ENCODE measurements around the gene STYXL1.
"Not testable (repeated sequence)": the region's sequence is repeated elsewhere in the genome, so short reads cannot be mapped to it uniquely, and the experiment has no call there.

STYXL1 gene

DNA sequence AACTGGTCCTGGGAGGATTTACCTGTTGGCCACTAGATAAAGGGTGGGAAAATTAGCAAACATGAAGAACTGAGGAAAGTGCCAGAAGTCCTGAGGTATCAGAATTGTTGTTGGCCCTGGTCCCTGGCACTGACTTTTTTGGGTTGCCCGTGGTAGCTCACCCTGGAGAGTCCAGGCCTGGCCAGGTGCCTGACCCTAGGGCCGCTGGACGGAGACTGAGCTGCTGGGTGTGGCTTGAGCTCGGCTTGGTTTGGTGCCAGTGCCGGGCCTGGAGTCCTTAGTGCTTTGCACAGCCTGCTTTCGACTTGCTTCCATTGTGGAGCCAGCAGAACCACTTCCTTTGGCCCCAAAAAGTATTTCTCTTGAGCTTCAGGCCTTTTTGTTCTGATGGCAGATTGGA, 13.0 kb upstream of the STYXL1 start:
- Histone ChIP-seq H3K9me3 (ENCODE audit: control insufficient read depth, low read length) (no peaks in the 10 kb centered on the region), H3K4me3 (ENCODE audit: low read depth, low read length) (no peak overlapping the region), H3K27ac (no peak overlapping the region), H3K27me3 (ENCODE audit: control insufficient read depth, insufficient read depth, low read length) (no peaks in the 10 kb centered on the region), H3K4me2 (ENCODE audit: low read length) (no peak overlapping the region), H3K79me2 (peaks cover 11% of the 10 kb centered on the region), H3K36me3 (ENCODE audit: control insufficient read depth, insufficient read depth, low read length) (no peaks in the 10 kb centered on the region), H2AFZ (no peak overlapping the region), H3K9ac (no peak overlapping the region), H3K4me1 (no peaks in the 10 kb centered on the region)
- TF ChIP-seq, protein P1, sequence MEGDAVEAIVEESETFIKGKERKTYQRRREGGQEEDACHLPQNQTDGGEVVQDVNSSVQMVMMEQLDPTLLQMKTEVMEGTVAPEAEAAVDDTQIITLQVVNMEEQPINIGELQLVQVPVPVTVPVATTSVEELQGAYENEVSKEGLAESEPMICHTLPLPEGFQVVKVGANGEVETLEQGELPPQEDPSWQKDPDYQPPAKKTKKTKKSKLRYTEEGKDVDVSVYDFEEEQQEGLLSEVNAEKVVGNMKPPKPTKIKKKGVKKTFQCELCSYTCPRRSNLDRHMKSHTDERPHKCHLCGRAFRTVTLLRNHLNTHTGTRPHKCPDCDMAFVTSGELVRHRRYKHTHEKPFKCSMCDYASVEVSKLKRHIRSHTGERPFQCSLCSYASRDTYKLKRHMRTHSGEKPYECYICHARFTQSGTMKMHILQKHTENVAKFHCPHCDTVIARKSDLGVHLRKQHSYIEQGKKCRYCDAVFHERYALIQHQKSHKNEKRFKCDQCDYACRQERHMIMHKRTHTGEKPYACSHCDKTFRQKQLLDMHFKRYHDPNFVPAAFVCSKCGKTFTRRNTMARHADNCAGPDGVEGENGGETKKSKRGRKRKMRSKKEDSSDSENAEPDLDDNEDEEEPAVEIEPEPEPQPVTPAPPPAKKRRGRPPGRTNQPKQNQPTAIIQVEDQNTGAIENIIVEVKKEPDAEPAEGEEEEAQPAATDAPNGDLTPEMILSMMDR (IDR thresholded peaks at IDR 0.05), result no peak

DNA sequence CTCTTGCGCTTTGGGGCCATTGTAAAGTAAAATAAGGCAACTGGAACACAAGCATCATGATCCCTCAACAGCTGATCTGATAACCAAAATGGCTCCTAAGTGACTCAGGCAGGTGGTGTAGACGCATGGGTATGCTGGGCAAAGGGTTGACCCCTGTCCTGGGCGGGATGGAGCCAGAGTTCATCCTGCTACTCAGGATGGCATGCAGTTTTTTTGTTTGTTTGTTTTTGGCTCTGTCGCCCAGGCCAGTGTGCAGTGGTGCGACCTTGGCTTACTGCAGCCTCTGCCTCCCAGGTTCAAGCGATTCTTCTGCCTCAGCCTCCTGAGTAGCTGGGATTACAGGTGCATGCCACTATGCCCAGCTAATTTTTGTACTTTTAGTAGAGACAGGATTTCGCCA, 10.9 kb upstream of the STYXL1 start:
- not testable (repeated sequence) for H3K27ac ChIP-seq; H2AFZ ChIP-seq; H3K27me3 ChIP-seq (ENCODE audit: control insufficient read depth, insufficient read depth, low read length); H3K4me1 ChIP-seq; H3K4me2 ChIP-seq (ENCODE audit: low read length); H3K9ac ChIP-seq; H3K36me3 ChIP-seq (ENCODE audit: control insufficient read depth, insufficient read depth, low read length); H3K4me3 ChIP-seq (ENCODE audit: low read depth, low read length); H3K9me3 ChIP-seq (ENCODE audit: control insufficient read depth, low read length)
- H3K79me2 ChIP-seq, result peaks cover 17% of the 10 kb centered on the region

- H3K27ac ChIP-seq, result no peak overlapping the region
- no peak overlapping the region for H3K4me2 ChIP-seq (ENCODE audit: low read length)
- peaks cover 25% of the 10 kb centered on the region for H3K79me2 ChIP-seq
- no peaks in the 10 kb centered on the region for H3K4me1 ChIP-seq
- H3K4me3 ChIP-seq (ENCODE audit: low read depth, low read length), result no peak overlapping the region
- no peak overlapping the region for H2AFZ ChIP-seq
- no peaks in the 10 kb centered on the region for H3K27me3 ChIP-seq (ENCODE audit: control insufficient read depth, insufficient read depth, low read length)
- no peaks in the 10 kb centered on the region for H3K9me3 ChIP-seq (ENCODE audit: control insufficient read depth, low read length)
- no peaks in the 10 kb centered on the region for H3K36me3 ChIP-seq (ENCODE audit: control insufficient read depth, insufficient read depth, low read length)
- no peak overlapping the region for H3K9ac ChIP-seq
- TF ChIP-seq, protein P1 (IDR thresholded peaks at IDR 0.05), result no peak
Observed at GRCh38 chr7:76057813-76058145, 10.0 kb upstream of the STYXL1 start.

GRCh38 chr7:76057103-76057812, 9.5 kb upstream of the STYXL1 start:
- Histone ChIP-seq H3K4me2 (ENCODE audit: low read length) (no peak overlapping the region), H3K9ac (no peak overlapping the region), H3K79me2 (peaks cover 30% of the 10 kb centered on the region), H3K9me3 (ENCODE audit: control insufficient read depth, low read length) (no peaks in the 10 kb centered on the region), H3K27ac (no peak overlapping the region), H3K4me3 (ENCODE audit: low read depth, low read length) (no peak overlapping the region), H3K27me3 (ENCODE audit: control insufficient read depth, insufficient read depth, low read length) (no peaks in the 10 kb centered on the region), H2AFZ (no peak overlapping the region), H3K36me3 (ENCODE audit: control insufficient read depth, insufficient read depth, low read length) (no peaks in the 10 kb centered on the region), H3K4me1 (no peaks in the 10 kb centered on the region)
- TF ChIP-seq, protein P1 (IDR thresholded peaks at IDR 0.05), result no peak

DNA sequence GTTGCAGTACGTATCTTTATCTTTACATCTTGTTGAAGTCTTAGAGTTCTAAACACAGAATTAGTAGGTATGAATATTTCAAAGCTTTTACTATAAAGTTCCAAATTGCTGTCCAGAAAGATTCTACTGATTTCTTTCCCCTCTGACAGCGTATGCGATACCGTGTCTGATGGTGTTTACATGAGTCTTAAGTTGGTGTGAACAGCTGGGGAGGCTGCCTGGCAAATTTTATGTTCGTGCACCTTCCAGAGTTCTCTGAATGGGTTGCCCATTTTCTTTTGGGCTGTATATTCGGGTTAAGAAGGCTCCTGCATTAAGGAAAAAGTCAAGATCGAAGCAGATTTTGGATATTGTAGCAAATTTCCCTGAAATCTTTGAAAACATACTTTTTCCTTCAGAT, 8.4 kb upstream of the STYXL1 start:
- Histone ChIP-seq H3K36me3 (ENCODE audit: control insufficient read depth, insufficient read depth, low read length) (no peaks in the 10 kb centered on the region), H3K27me3 (ENCODE audit: control insufficient read depth, insufficient read depth, low read length) (no peaks in the 10 kb centered on the region), H3K79me2 (peaks cover 36% of the 10 kb centered on the region), H3K4me2 (ENCODE audit: low read length) (no peak overlapping the region), H3K9ac (no peak overlapping the region), H3K9me3 (ENCODE audit: control insufficient read depth, low read length) (no peaks in the 10 kb centered on the region), H3K27ac (no peak overlapping the region), H2AFZ (no peak overlapping the region), H3K4me1 (no peaks in the 10 kb centered on the region), H3K4me3 (ENCODE audit: low read depth, low read length) (no peak overlapping the region)
- TF ChIP-seq, protein P1 (IDR thresholded peaks at IDR 0.05), result no peak
